IMR-90 (cell line): ENCODE results near the gene PRDM15. TPM values are rescaled to one million over a fixed set of nuclear protein-coding genes. Genes with fewer than 3 reads are reported as not detected.

Source experiments
- ATAC-seq: fragments of 200-7000 bp; cut with Tn5 transposase; 2 replicates; pipeline ENCODE4 v1.9.1; 2020; ENCODE audit warnings: low read depth, mild to moderate bottlenecking, moderate library complexity
- BruUV-seq: library from RNA; stranded (reverse); fragments of 400-500 nt; replicated peaks from 2 replicates; lab custom pipeline; 2021; lab: Mats Ljungman, UMichigan
- CTCF ChIA-PET: fragments of 300-600 bp; formaldehyde crosslinking; extraction: SDS; loops from one replicate; lab custom pipeline; 2021; ENCODE audit warnings: antibody characterized with exemption; lab: Yijun Ruan, JAX
- POLR2A ChIA-PET: fragments of 300-600 bp; sonication (Branson Sonifier 250); formaldehyde crosslinking; loops from one replicate; lab custom pipeline; 2022; ENCODE audit warnings: antibody characterized with exemption; ENCODE audit not compliant: unreplicated experiment; lab: Charles Lee
- DNase-seq: peaks from one replicate; pipeline ENCODE4 v3.0.0; 2013
- H2AFZ ChIP-seq: replicated peaks from 2 replicates; pipeline ENCODE3; 2013; ENCODE audit warnings: low read length, mild to moderate bottlenecking; ENCODE audit not compliant: poor library complexity
- H2AK5ac ChIP-seq: 2 replicates; pipeline ENCODE4 v1.6.1; 2013; ENCODE audit warnings: low read depth, low read length, inconsistent platforms
- H2AK9ac ChIP-seq: replicated peaks from 2 replicates; pipeline ENCODE3; 2013; ENCODE audit warnings: mild to moderate bottlenecking, low read depth, low read length, moderate library complexity; ENCODE audit not compliant: poor library complexity
- H2BK120ac ChIP-seq: 2 replicates; pipeline ENCODE4 v1.6.1; 2013; ENCODE audit warnings: low read depth, low read length, inconsistent platforms
- H2BK15ac ChIP-seq: 3 replicates; pipeline ENCODE4 v1.6.1; 2013; ENCODE audit warnings: low read depth, low read length, inconsistent platforms
- H2BK20ac ChIP-seq: 2 replicates; pipeline ENCODE4 v1.6.1; 2013; ENCODE audit warnings: low read depth, mild to moderate bottlenecking, inconsistent platforms, low read length, moderate library complexity
- H2BK5ac ChIP-seq: 2 replicates; pipeline ENCODE4 v1.6.1; 2013; ENCODE audit warnings: mild to moderate bottlenecking, low read depth, low read length, inconsistent platforms; ENCODE audit not compliant: poor library complexity, severe bottlenecking
- H3K14ac ChIP-seq: replicated peaks from 2 replicates; pipeline ENCODE4 v1.6.1; 2013; ENCODE audit warnings: low read depth, low read length, inconsistent platforms
- H3K18ac ChIP-seq: 2 replicates; pipeline ENCODE4 v1.6.1; 2013; ENCODE audit warnings: low read depth, low read length, control low read depth
- H3K23ac ChIP-seq: 2 replicates; pipeline ENCODE4 v1.6.1; 2013; ENCODE audit warnings: low read depth, low read length, inconsistent platforms
- H3K27ac ChIP-seq: 2 replicates; pipeline ENCODE4 v1.5.1; 2013; ENCODE audit warnings: mild to moderate bottlenecking, control low read depth, low read length; ENCODE audit not compliant: insufficient read depth
- H3K27me3 ChIP-seq: 2 replicates; pipeline ENCODE4 v1.6.1; 2013; ENCODE audit warnings: low read length; ENCODE audit not compliant: control insufficient read depth, insufficient read depth
- H3K36me3 ChIP-seq: 2 replicates; pipeline ENCODE4 v1.6.1; 2013; ENCODE audit warnings: low read length, mixed read lengths; ENCODE audit not compliant: control insufficient read depth, insufficient read depth
- H3K4ac ChIP-seq: 2 replicates; pipeline ENCODE4 v1.6.1; 2013; ENCODE audit warnings: low read depth, low read length, inconsistent platforms
- H3K4me1 ChIP-seq: 2 replicates; pipeline ENCODE4 v1.6.1; 2013; ENCODE audit warnings: low read length, mixed read lengths; ENCODE audit not compliant: control insufficient read depth, insufficient read depth
- H3K4me2 ChIP-seq: 2 replicates; pipeline ENCODE4 v1.6.1; 2013; ENCODE audit warnings: low read depth, mild to moderate bottlenecking, control low read depth, low read length, moderate library complexity
- H3K4me3 ChIP-seq: 2 replicates; pipeline ENCODE4 v1.5.1; 2013; ENCODE audit warnings: low read depth, mild to moderate bottlenecking, control low read depth, low read length, moderate library complexity; ENCODE audit not compliant: insufficient read depth
- H3K56ac ChIP-seq: 2 replicates; pipeline ENCODE4 v1.6.1; 2013; ENCODE audit warnings: low read length, inconsistent platforms; ENCODE audit not compliant: insufficient read depth; ENCODE audit errors: extremely low read depth
- H3K79me1 ChIP-seq, 2 experiments: 2 replicates each; pipeline ENCODE4 v1.6.1; 2013; ENCODE audit warnings: low read length in 2 of 2, inconsistent platforms in 1 of 2, low read depth in 1 of 2
- H3K9ac ChIP-seq: 2 replicates; pipeline ENCODE4 v1.6.1; 2013; ENCODE audit warnings: low read depth, low read length, control low read depth
- H3K9me1 ChIP-seq: 2 replicates; pipeline ENCODE4 v1.6.1; 2013; ENCODE audit warnings: low read length, inconsistent platforms; ENCODE audit not compliant: insufficient read depth
- H3K9me3 ChIP-seq: 2 replicates; pipeline ENCODE4 v1.6.1; 2013; ENCODE audit warnings: low read length; ENCODE audit not compliant: control insufficient read depth, insufficient read depth
- H4K20me1 ChIP-seq: 2 replicates; pipeline ENCODE4 v1.6.1; 2013; ENCODE audit warnings: low read length, inconsistent platforms; ENCODE audit not compliant: insufficient read depth
- H4K5ac ChIP-seq: 2 replicates; pipeline ENCODE4 v1.6.1; 2013; ENCODE audit warnings: mild to moderate bottlenecking, low read depth, low read length, control low read depth
- H4K8ac ChIP-seq, 2 experiments: 2 replicates each; pipeline ENCODE4 v1.6.1; 2013; ENCODE audit warnings: low read depth in 2 of 2, low read length in 2 of 2, control low read depth in 1 of 2, inconsistent platforms in 1 of 2
- H4K91ac ChIP-seq: 2 replicates; pipeline ENCODE4 v1.6.1; 2013; ENCODE audit warnings: low read depth, low read length, inconsistent platforms; ENCODE audit not compliant: insufficient read depth
- BHLHE40 ChIP-seq: fragments of 150-350 bp; IDR thresholded peaks from 2 replicates; pipeline ENCODE4 v1.6.1; 2016; ENCODE audit warnings: mild to moderate bottlenecking, low read depth, low read length
- FOS ChIP-seq: fragments of 150-350 bp; IDR thresholded peaks from 2 replicates; pipeline ENCODE4 v1.6.1; 2016; ENCODE audit warnings: low read depth, low read length
- MAFK ChIP-seq: IDR thresholded peaks from 2 replicates; pipeline ENCODE4 v1.6.1; 2012; ENCODE audit warnings: low read depth, low read length, improper control_type of control experiment
- POLR2A ChIP-seq: IDR thresholded peaks from 2 replicates; pipeline ENCODE4 v1.6.1; 2012; ENCODE audit warnings: mild to moderate bottlenecking, low read depth, low read length
- RAD21 ChIP-seq: IDR thresholded peaks from 2 replicates; pipeline ENCODE4 v1.6.1; 2012; ENCODE audit warnings: low read length, improper control_type of control experiment
- RFX5 ChIP-seq: IDR thresholded peaks from 2 replicates; pipeline ENCODE4 v1.8.0; 2012; ENCODE audit warnings: low read depth, mild to moderate bottlenecking, low read length, moderate library complexity
- SMC3 ChIP-seq: fragments of 150-350 bp; IDR thresholded peaks from 2 replicates; pipeline ENCODE4 v1.6.1; 2016; ENCODE audit warnings: low read depth, mild to moderate bottlenecking, antibody characterized with exemption, low read length, moderate library complexity
- USF2 ChIP-seq: fragments of 150-350 bp; IDR thresholded peaks from 2 replicates; pipeline ENCODE4 v1.6.1; 2017; ENCODE audit warnings: mild to moderate bottlenecking, antibody characterized with exemption, low read length, low read depth
- WGBS, 2 experiments: methylation state at CpG; one replicate each; pipeline versions ENCODE4 v1.1.5 to v1.1.7; 2013; ENCODE audit warnings: missing lambda C conversion rate in 2 of 2; ENCODE audit not compliant: insufficient read length in 1 of 2; ENCODE audit errors: extremely low coverage in 2 of 2; 5-methylcytosine and 5-hydroxymethylcytosine counted together
- dilution Hi-C: fragments of 300-500 bp; cut with HindIII; formaldehyde crosslinking; loops from one replicate; pipeline ENCODE4 v1.14.3; 2018; ENCODE audit warnings: low sequenced_read_pairs; ENCODE audit not compliant: unreplicated experiment
- in situ Hi-C: fragments of 300-500 bp; cut with MboI; formaldehyde crosslinking; loops from 3 replicates; pipeline ENCODE4 v1.14.3; 2019; ENCODE audit warnings: low sequenced_read_pairs, inconsistent platforms, mixed read lengths
- intact Hi-C: fragments of 100-400 bp; cut with micrococcal nuclease; formaldehyde crosslinking; loops from 2 replicates; pipeline ENCODE4 v1.10.0; 2022
- polyA plus RNA-seq, 3 experiments: library from polyadenylated mRNA; depleted of rRNA; stranded (reverse); fragments of >200 nt; gene quantifications; 2 replicates each; pipeline ENCODE4 v1.2.3, GENCODE V29; 2012; ENCODE audit warnings: low replicate concordance in 1 of 3
- total RNA-seq: library from RNA; depleted of rRNA; stranded (reverse); fragments of >200 nt; gene quantifications from 2 replicates; pipeline ENCODE4 v1.2.3, GENCODE V29; 2012

PRDM15 gene
- total and polyA plus RNA-seq, 2 of the 4 experiments (the other 2 are of a cell fraction) = 7.3 to 8.8 TPM

- no peak overlapping the region for H3K18ac ChIP-seq
- no peak overlapping the region for H3K14ac ChIP-seq
- no peak overlapping the region for H2BK20ac ChIP-seq
- H3K79me1 ChIP-seq = 0 out of 4 replicates have a peak, but pooled peaks cover 0 to 8% of the 10 kb centered on the region in 2 experiments
- no peak for TF ChIP-seq RAD21
- TF ChIP-seq BHLHE40 = no peak
- no peak for TF ChIP-seq USF2
- TF ChIP-seq MAFK = no peak
- no peak for TF ChIP-seq RFX5
- no peak for TF ChIP-seq SMC3
- TF ChIP-seq FOS = no peak
- no peak for TF ChIP-seq POLR2A
- H2BK5ac ChIP-seq = no peak overlapping the region
- intact Hi-C loops (no loop called here), in situ Hi-C loops (no loop called here), dilution Hi-C loops (no loop called here)
- ChIA-PET CTCF (no interaction called here), POLR2A (no interaction called here)
- H3K23ac ChIP-seq = no peak overlapping the region
- no peak overlapping the region for H3K27ac ChIP-seq
- H3K9ac ChIP-seq = no peak overlapping the region
- no TSS peak for BruUV-seq
- no peak overlapping the region for H2AK9ac ChIP-seq
- H3K56ac ChIP-seq = no peak overlapping the region
- H2BK120ac ChIP-seq = no peak overlapping the region
- no peak for DNase-seq
- no peak overlapping the region for H2BK15ac ChIP-seq
- H3K4me1 ChIP-seq = no peaks in the 10 kb centered on the region
- H2AK5ac ChIP-seq = no peak overlapping the region
- H4K91ac ChIP-seq = no peak overlapping the region
- ATAC-seq = no peak
- no peak overlapping the region for H3K4ac ChIP-seq
- H2AFZ ChIP-seq = no peak overlapping the region
- H3K4me3 ChIP-seq = no peak overlapping the region
- no peaks in the 10 kb centered on the region for H3K27me3 ChIP-seq
- no peak overlapping the region for H4K5ac ChIP-seq
- no peak overlapping the region for H3K4me2 ChIP-seq
- peaks cover 7% of the 10 kb centered on the region; the same call in 1 of the 2 replicates for H3K9me1 ChIP-seq
- no peaks in the 10 kb centered on the region for H4K20me1 ChIP-seq
- H4K8ac ChIP-seq = no peak overlapping the region
- peaks cover 29% of the 10 kb centered on the region for H3K36me3 ChIP-seq
- H3K9me3 ChIP-seq = no peaks in the 10 kb centered on the region
- 92% methylated on average over 6 of the region's 10 CpGs; no CpG with 5 or more reads in 1 of the 2 experiments for WGBS, 2 experiments
Measured at GRCh38 chr21:41856572-41856971, 22.6 kb downstream of the PRDM15 start.
